Mesothelial cell of epicardium (in vitro differentiated cells): ENCODE measurements around the gene USP35. TPM values are rescaled to one million over a fixed set of nuclear protein-coding genes. Genes with fewer than 3 reads are reported as not detected.
A peak's percentile ranks its signal among the peaks of the same experiment; 100 is the strongest.

Experiments
- DNase-seq, 2 experiments: peaks; one replicate each; pipeline ENCODE4 v3.0.0; 2021; ENCODE audit warnings: low spot score in 2 of 2; ENCODE audit not compliant: unreplicated experiment in 2 of 2
- H3K27ac Mint-ChIP-seq: 2 replicates; pipeline ENCODE4 v1.8.0; 2021; ENCODE audit warnings: mixed read lengths
- H3K27me3 Mint-ChIP-seq: 2 replicates; pipeline ENCODE4 v1.8.0; 2021; ENCODE audit warnings: low read depth, mixed read lengths
- H3K36me3 Mint-ChIP-seq: 2 replicates; pipeline ENCODE4 v1.8.0; 2021; ENCODE audit warnings: mixed read lengths
- H3K4me1 Mint-ChIP-seq: 2 replicates; pipeline ENCODE4 v1.8.0; 2021; ENCODE audit warnings: mixed read lengths
- H3K4me3 Mint-ChIP-seq: 2 replicates; pipeline ENCODE4 v1.8.0; 2021; ENCODE audit warnings: mild to moderate bottlenecking, moderate library complexity, mixed read lengths
- H3K9me3 Mint-ChIP-seq: 2 replicates; pipeline ENCODE4 v1.8.0; 2021; ENCODE audit warnings: mixed read lengths
- total RNA-seq: library from RNA; stranded (reverse); gene quantifications from 3 replicates; pipeline ENCODE4 v1.2.1, GENCODE V29; 2021
- TF ChIP-seq, protein P1 (sequence below): fragments of 200-600 bp; sonication (generic); IDR thresholded peaks from one replicate; pipeline ENCODE4 v1.5.0; 2021; ENCODE audit warnings: antibody characterized with exemption; ENCODE audit not compliant: unreplicated experiment

Gene USP35
- total RNA-seq, 1 donor from 2014 or later = 12.3 TPM

GRCh38 chr11:78164471-78164870, 24.2 kb upstream of the USP35 start:
- DNase-seq = no peak
- Mint-ChIP-seq H3K36me3 (no peaks in the 10 kb centered on the region), H3K9me3 (no peaks in the 10 kb centered on the region), H3K4me1 (peaks cover 18% of the 10 kb centered on the region), H3K4me3 (no peak overlapping the region), H3K27ac (no peak overlapping the region), H3K27me3 (no peaks in the 10 kb centered on the region)
- TF ChIP-seq, protein P1, sequence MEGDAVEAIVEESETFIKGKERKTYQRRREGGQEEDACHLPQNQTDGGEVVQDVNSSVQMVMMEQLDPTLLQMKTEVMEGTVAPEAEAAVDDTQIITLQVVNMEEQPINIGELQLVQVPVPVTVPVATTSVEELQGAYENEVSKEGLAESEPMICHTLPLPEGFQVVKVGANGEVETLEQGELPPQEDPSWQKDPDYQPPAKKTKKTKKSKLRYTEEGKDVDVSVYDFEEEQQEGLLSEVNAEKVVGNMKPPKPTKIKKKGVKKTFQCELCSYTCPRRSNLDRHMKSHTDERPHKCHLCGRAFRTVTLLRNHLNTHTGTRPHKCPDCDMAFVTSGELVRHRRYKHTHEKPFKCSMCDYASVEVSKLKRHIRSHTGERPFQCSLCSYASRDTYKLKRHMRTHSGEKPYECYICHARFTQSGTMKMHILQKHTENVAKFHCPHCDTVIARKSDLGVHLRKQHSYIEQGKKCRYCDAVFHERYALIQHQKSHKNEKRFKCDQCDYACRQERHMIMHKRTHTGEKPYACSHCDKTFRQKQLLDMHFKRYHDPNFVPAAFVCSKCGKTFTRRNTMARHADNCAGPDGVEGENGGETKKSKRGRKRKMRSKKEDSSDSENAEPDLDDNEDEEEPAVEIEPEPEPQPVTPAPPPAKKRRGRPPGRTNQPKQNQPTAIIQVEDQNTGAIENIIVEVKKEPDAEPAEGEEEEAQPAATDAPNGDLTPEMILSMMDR = no peak

DNA sequence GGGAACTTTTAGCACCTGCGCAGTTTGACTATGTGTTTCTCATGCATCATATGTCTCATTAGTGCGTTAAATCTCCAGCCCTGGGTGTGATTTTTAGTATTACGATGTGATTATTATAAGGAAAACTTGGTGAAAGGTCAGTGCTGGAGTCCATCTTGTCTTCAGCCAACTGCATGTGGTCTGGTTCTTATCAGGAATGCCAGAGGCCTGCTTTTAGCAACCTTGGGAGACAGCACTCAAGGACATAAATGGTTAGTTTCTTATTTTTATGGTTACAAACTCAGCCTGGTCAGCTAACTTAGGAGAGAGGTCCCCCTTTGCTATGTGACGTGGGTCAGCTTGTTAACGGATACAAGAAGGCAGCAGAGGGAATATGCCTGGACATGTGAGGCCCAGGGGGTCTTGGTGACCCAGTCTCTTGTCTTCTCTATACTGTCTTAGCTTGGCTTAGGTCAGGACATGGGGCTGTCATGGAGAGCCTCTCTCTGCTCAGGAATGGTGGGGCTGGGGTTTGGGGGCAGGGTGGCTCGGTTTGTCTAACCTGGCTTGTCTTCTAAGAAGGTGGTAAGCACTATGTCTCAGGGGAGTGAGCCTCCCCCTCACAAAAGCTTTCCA, 21.8 kb upstream of the USP35 start:
- Mint-ChIP-seq H3K4me1 (peaks cover 23% of the 10 kb centered on the region), H3K27ac (no peak overlapping the region), H3K9me3 (no peaks in the 10 kb centered on the region), H3K36me3 (no peaks in the 10 kb centered on the region), H3K27me3 (no peaks in the 10 kb centered on the region), H3K4me3 (no peak overlapping the region)
- DNase-seq = no peak
- TF ChIP-seq, protein P1 = no peak

DNA sequence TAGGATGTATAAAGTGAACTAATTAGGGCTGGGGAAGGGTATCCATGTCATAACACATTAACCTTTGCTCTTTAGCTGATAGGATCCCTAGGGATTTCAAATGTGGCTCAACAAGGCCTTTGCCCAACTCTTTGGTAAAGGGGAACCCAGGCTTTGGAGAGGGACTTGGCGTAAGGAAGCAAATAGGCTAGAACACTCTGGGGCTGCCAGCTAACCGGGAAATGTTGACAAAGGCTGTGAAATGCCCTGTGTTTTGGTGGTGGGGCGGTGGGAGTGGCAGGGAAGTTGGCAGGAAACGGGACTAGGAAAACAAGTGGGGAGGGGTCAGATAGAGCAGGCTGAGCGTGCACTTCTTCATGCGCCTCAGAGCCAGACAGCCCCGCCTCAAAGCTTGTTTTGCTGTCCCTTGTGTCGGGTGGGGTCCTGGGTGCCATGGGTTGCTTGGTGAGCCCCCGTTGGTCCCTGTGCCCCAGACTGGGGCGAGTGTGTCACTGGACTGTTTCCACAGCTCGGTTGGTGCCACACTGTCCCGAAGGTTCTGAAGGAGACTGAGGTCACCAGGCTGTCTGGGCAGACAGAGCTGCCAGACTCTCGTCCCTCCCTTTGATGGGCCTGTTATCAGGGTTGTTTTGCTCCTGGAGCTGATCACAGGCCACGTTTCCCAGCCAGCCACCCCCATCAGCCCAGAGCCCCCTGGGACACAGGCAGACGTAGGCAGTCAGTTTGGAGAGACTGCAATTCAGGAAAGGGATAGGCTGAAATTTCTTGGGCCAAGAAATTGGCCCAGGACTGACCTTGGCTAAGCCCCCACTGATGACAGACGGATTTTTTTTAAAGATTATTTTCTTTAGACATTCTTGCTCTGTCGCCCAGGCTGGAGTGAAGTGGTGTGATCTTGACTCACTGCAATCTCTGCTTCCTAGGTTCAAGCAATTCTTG, 19.9 kb upstream of the USP35 start:
- no peak for DNase-seq
- H3K27ac Mint-ChIP-seq = peak overlapping the region; percentile 83
- no peaks in the 10 kb centered on the region for H3K9me3 Mint-ChIP-seq

DNA sequence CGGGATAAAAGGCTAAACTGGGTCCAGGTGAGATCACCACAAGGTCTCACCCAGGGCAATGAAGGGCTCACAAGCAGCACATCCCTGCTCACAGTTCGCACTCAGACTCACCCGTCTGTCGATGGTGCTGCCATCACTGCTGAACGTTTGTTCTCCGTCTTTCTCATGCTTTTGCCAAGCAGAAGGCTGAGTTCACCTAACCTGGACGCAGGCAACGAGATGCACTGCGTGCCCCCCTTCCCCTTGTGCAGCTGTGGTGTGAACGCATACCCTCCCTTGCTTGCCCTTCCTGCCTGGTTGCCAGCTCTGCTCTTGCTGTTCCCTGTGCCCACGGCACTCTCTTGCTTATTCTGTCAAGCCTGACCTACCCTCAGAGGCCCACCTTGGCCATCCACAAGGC, 18.3 kb upstream of the USP35 start:
- Mint-ChIP-seq H3K4me1 (peaks cover 21% of the 10 kb centered on the region), H3K27me3 (no peaks in the 10 kb centered on the region), H3K27ac (peak overlapping the region; percentile 26), H3K36me3 (peaks cover 12% of the 10 kb centered on the region), H3K4me3 (no peak overlapping the region), H3K9me3 (no peaks in the 10 kb centered on the region)
- TF ChIP-seq, protein P1 = no peak
- no peak for DNase-seq

More for the DNA sequence above, 19.9 kb upstream of the USP35 start:
- Mint-ChIP-seq H3K4me1 (peaks cover 21% of the 10 kb centered on the region), H3K4me3 (no peak overlapping the region), H3K27me3 (no peaks in the 10 kb centered on the region), H3K36me3 (peaks cover 3% of the 10 kb centered on the region)
- TF ChIP-seq, protein P1 = no peak

DNA sequence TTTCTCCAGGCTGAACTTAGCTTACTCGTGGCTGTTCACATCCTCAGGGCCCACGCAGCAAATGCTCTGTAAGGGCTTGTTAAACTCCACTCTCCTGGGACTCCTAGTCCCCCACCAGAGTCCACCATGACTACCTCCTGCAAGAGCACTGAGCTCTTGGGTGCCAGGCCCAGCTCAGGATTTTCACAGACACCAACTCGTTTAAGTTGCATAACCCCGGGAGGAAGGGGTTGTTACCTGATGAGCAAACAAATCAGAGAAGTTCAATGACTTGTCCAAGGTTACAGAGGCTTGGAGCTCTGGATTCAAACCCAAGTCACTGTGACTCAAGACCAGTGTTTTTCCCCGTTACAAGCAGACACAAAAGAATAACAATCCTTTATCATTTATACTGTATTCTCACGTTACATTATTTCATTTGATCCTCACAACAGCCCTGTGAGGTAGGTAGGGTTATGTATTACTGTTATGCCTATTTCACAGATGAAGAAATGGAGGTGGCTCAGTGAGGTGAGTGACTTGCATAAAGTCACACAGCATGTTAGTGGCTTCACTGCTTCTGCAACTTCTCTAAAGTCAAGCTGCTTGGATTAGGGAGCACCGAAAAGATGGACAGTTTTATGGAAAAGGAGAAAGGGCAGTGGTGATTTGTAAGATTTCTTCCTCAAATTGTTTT, 17.7 kb upstream of the USP35 start:
- peaks cover 21% of the 10 kb centered on the region for H3K4me1 Mint-ChIP-seq
- no peak overlapping the region for H3K4me3 Mint-ChIP-seq
- H3K36me3 Mint-ChIP-seq = peaks cover 12% of the 10 kb centered on the region
- TF ChIP-seq, protein P1 = no peak
- H3K9me3 Mint-ChIP-seq = peaks cover under 1% of the 10 kb centered on the region
- H3K27me3 Mint-ChIP-seq = no peaks in the 10 kb centered on the region
- H3K27ac Mint-ChIP-seq = peak overlapping the region; percentile 26
- no peak for DNase-seq
